Measurements from ENCODE around the gene DMC1.

GRCh38 chr22:38567531-38568285 lies 2.3 kb downstream of the DMC1 start:
- TF ChIP-seq CTCF (IDR thresholded peaks at IDR 0.05 in 4 of 5, conservative IDR thresholded peaks at IDR 0.05 in 1 of 5) (no peak), POLR2A (IDR thresholded peaks at IDR 0.05) (no peak)

Measured in gastrocnemius medialis (tissue), 4 donors.